Measurements from ENCODE around the gene RIBC2.
"Not testable (repeated sequence)": the region's sequence is repeated elsewhere in the genome, so short reads cannot be mapped to it uniquely, and the experiment has no call there.

Gene RIBC2

DNA sequence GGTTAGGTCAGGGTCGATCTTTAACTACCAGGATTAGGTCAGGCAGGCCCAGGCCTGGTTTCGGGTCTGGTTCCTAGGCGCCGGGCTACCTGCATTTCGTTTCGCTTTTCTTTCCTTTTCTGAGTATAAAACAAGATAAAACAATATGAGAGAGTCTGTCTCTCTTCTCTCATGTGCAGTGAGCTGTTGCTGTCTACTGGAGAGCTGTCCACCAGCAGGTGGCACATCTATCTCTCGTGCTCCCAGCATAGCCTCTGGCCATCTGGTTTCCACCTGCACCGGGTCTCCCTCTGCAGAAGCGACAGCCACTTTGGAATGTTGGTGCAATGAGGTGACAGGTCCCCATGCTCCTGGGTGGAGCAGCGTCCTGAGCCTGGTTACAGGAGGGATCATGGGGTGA, 27.6 kb downstream of the RIBC2 start:
- Histone ChIP-seq H3K27ac (no peak overlapping the region), H3K9me3 (ENCODE audit: severe bottlenecking) (no peaks in the 10 kb centered on the region), H3K27me3 (ENCODE audit: insufficient read depth, low read depth, severe bottlenecking) (no peaks in the 10 kb centered on the region), H3K36me3 (no peaks in the 10 kb centered on the region), H3K4me3 (ENCODE audit: low read depth, low read length) (no peak overlapping the region)
- TF ChIP-seq, protein P1, sequence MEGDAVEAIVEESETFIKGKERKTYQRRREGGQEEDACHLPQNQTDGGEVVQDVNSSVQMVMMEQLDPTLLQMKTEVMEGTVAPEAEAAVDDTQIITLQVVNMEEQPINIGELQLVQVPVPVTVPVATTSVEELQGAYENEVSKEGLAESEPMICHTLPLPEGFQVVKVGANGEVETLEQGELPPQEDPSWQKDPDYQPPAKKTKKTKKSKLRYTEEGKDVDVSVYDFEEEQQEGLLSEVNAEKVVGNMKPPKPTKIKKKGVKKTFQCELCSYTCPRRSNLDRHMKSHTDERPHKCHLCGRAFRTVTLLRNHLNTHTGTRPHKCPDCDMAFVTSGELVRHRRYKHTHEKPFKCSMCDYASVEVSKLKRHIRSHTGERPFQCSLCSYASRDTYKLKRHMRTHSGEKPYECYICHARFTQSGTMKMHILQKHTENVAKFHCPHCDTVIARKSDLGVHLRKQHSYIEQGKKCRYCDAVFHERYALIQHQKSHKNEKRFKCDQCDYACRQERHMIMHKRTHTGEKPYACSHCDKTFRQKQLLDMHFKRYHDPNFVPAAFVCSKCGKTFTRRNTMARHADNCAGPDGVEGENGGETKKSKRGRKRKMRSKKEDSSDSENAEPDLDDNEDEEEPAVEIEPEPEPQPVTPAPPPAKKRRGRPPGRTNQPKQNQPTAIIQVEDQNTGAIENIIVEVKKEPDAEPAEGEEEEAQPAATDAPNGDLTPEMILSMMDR (IDR thresholded peaks at IDR 0.05; ENCODE audit: low read depth, low read length), result peak; percentile 88
- DNase-seq, result peak; percentile 84

DNA sequence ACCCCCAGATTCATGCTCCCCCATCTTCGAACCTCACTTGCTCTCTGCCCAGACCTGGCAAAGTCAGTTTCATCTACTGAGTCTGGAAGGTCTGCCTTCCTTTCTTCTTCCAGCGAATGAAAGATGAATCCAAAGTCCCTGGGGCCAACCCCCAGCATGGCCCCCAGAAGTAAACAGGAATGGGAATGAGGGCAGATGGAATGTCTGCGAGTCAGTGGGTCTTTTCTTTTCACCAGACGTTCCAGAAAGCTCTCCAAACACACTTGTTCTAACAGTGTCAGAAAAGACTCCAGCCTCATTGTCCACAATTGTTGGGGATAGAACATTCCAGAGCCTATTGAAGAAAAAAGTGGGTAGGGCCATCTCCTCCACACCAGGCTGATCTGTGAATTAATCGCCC, 28.6 kb downstream of the RIBC2 start:
- Histone ChIP-seq H3K4me3 (ENCODE audit: low read depth, low read length) (no peak overlapping the region), H3K27me3 (ENCODE audit: insufficient read depth, low read depth, severe bottlenecking) (no peaks in the 10 kb centered on the region), H3K36me3 (no peaks in the 10 kb centered on the region), H3K27ac (no peak overlapping the region), H3K9me3 (ENCODE audit: severe bottlenecking) (no peaks in the 10 kb centered on the region)
- TF ChIP-seq, protein P1 (IDR thresholded peaks at IDR 0.05; ENCODE audit: low read depth, low read length), result no peak
- DNase-seq, result no peak

DNA sequence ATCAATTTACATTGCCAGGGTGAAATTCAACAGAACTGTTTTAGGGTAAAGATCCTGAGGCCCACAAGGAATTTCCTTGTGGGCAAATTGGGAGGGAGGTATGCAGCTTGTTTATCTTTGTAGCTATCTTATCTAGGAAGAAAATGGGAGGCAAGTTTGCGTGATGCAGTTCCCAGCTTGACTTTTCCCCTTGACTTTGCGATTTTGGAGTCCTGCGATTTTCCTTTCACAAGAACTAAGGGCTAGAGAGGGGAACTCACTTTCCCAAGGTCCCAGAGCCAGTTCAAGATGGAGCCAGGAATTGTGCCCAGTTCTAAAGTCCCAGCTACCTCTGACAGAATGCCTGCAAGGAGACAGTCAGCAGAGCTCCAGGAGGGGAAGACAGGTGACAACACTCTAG, 30.7 kb downstream of the RIBC2 start:
- no peak for DNase-seq
- Histone ChIP-seq H3K36me3 (no peaks in the 10 kb centered on the region), H3K9me3 (ENCODE audit: severe bottlenecking) (no peaks in the 10 kb centered on the region), H3K4me3 (ENCODE audit: low read depth, low read length) (no peak overlapping the region), H3K27me3 (ENCODE audit: insufficient read depth, low read depth, severe bottlenecking) (no peaks in the 10 kb centered on the region), H3K27ac (no peak overlapping the region)
- TF ChIP-seq, protein P1 (IDR thresholded peaks at IDR 0.05; ENCODE audit: low read depth, low read length), result no peak

DNA sequence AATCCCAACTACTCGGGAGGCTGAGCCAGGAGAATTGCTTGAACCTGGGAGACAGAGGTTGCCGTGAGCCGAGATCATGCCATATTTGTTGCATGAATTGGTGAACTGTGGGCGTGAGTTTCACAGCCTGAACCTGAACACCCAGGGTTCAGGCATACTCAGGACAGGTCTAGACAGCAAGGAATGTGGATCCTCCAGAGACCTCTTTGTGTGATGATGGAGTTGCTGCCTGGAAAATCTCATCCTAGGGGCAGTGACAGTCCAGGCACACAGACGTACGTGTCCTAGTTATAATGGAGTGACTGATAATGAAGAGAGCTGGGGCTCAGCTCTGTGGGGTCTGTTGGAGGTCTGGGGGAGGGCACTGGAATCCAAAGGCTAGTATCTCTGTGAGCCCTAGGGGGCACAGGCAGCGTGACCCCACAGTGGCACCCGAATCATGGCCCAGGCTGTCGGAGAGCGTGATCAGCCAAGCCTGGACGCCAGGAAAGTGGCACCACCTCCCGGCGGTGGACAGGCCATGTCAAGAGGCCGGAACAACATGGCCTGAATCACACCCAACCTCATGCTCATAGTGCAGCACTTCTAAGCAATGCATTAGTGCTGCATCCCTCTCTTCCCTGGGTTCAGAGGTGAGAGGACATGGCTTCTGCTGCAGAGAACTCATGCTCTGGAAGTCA, 31.7 kb downstream of the RIBC2 start:
- no peaks in the 10 kb centered on the region for H3K27me3 ChIP-seq (ENCODE audit: insufficient read depth, low read depth, severe bottlenecking)
- no peak overlapping the region for H3K27ac ChIP-seq
- no peaks in the 10 kb centered on the region for H3K36me3 ChIP-seq
- no peak for DNase-seq
- TF ChIP-seq, protein P1 (IDR thresholded peaks at IDR 0.05; ENCODE audit: low read depth, low read length), result no peak
- H3K9me3 ChIP-seq (ENCODE audit: severe bottlenecking), result no peaks in the 10 kb centered on the region
- no peak overlapping the region for H3K4me3 ChIP-seq (ENCODE audit: low read depth, low read length)

DNA sequence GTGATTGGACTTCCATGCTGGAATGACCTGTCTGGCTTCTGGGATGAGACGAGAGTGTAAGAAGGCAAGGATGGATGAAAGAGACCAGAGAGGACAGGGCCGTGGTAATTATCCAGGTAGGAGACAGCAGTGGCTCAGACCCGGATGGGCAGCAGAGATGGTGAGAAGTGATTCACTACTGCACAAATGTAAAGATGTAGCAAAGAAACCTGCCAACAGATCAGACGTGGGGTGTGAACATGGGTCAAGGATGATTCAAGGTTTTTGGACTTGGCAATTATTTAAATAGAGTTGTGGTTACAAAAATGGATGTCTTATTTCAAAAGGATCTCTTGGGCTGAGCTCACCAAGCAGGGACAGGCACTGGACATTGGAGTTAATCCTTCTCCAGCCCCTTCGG, 32.7 kb downstream of the RIBC2 start:
- TF ChIP-seq, protein P1 (IDR thresholded peaks at IDR 0.05; ENCODE audit: low read depth, low read length), result no peak
- no peaks in the 10 kb centered on the region for H3K9me3 ChIP-seq (ENCODE audit: severe bottlenecking)
- DNase-seq, result no peak
- H3K27me3 ChIP-seq (ENCODE audit: insufficient read depth, low read depth, severe bottlenecking), result no peaks in the 10 kb centered on the region
- H3K36me3 ChIP-seq, result no peaks in the 10 kb centered on the region
- no peak overlapping the region for H3K27ac ChIP-seq
- no peak overlapping the region for H3K4me3 ChIP-seq (ENCODE audit: low read depth, low read length)

DNA sequence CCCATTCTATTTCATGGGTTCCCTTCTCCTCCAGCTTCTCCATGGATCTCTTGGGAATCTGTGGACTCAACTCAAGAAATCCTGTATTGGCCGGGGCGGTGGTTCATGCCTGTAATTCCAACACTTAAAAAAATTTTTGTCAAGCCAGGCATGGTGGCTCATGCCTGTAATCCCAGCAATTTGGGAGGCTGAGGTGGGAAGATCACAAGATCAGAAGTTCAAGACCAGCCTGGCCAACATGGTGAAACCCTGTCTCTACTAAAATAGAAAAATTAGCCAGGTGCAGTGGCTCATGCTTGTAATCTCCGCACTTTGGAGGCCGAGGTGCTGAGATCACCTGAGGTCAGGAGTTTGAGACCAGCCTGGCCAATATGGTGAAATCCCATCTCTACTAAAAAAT, 34.1 kb downstream of the RIBC2 start:
- H3K27me3 ChIP-seq (ENCODE audit: insufficient read depth, low read depth, severe bottlenecking); H3K27ac ChIP-seq; H3K9me3 ChIP-seq (ENCODE audit: severe bottlenecking); H3K36me3 ChIP-seq; H3K4me3 ChIP-seq (ENCODE audit: low read depth, low read length); DNase-seq: not testable (repeated sequence)
